8988T (cell line): ENCODE measurements around the gene ESRRG.

ENCODE experiments used
- DNase-seq: peaks from one replicate; pipeline ENCODE4 v3.0.0; 2011

ESRRG gene

GRCh38 chr1:216499581-216500272, 223.5 kb downstream of the ESRRG start:
- no peak for DNase-seq

- no peak for DNase-seq
Measured at GRCh38 chr1:216498277-216498676, 225.0 kb downstream of the ESRRG start.

GRCh38 chr1:216485042-216485441, 238.2 kb downstream of the ESRRG start:
- DNase-seq: no peak

- no peak for DNase-seq
Measured at GRCh38 chr1:216483672-216484401, 239.4 kb downstream of the ESRRG start.

- no peak for DNase-seq
Measured at GRCh38 chr1:216482620-216483019, 240.6 kb downstream of the ESRRG start.

- DNase-seq: no peak
Measured at GRCh38 chr1:216478238-216478637, 245.0 kb downstream of the ESRRG start.

GRCh38 chr1:216476341-216476740, 246.9 kb downstream of the ESRRG start:
- DNase-seq: no peak

- no peak for DNase-seq
Measured at GRCh38 chr1:216475659-216476276, 247.5 kb downstream of the ESRRG start.

- DNase-seq: no peak
Measured at GRCh38 chr1:216466162-216466801, 256.9 kb downstream of the ESRRG start.

- no peak for DNase-seq
Measured at GRCh38 chr1:216464489-216464888, 258.7 kb downstream of the ESRRG start.

GRCh38 chr1:216462066-216462775, 261.0 kb downstream of the ESRRG start:
- no peak for DNase-seq

- no peak for DNase-seq
Measured at GRCh38 chr1:216461466-216461865, 261.8 kb downstream of the ESRRG start.

- no peak for DNase-seq
Measured at GRCh38 chr1:216459651-216460207, 263.5 kb downstream of the ESRRG start.

- DNase-seq: no peak
Measured at GRCh38 chr1:216458812-216459211, 264.4 kb downstream of the ESRRG start.

- no peak for DNase-seq
Measured at GRCh38 chr1:216457356-216457755, 265.9 kb downstream of the ESRRG start.

- DNase-seq: no peak
Measured at GRCh38 chr1:216456682-216457081, 266.5 kb downstream of the ESRRG start.

GRCh38 chr1:216453777-216454176, 269.5 kb downstream of the ESRRG start:
- DNase-seq: no peak
